Activated B cell treated with CpG ODN at 0.5 μM for 24 hours (primary cell): ENCODE data around the gene NELFCD. TPM values are rescaled to one million over a fixed set of nuclear protein-coding genes. Genes with fewer than 3 reads are reported as not detected.
"Not testable (repeated sequence)": the region's sequence is repeated elsewhere in the genome, so short reads cannot be mapped to it uniquely, and the experiment has no call there.

Experiments
- ATAC-seq: fragments of 200-7000 bp; cut with Tn5 transposase; one replicate; pipeline ENCODE4 v1.10.0; 2021; ENCODE audit warnings: low read depth, mild to moderate bottlenecking, moderate library complexity
- CTCF ChIA-PET: fragments of 350-600 bp; sonication (Branson Sonifier 250); formaldehyde crosslinking; loops from one replicate; lab custom pipeline; 2021; ENCODE audit warnings: antibody characterized with exemption; lab: Charles Lee
- POLR2A ChIA-PET: fragments of 350-600 bp; sonication (Branson Sonifier 250); formaldehyde crosslinking; loops from one replicate; lab custom pipeline; 2021; ENCODE audit warnings: antibody characterized with exemption; lab: Charles Lee
- DNase-seq: peaks from one replicate; pipeline ENCODE4 v3.0.0; 2022
- H3K27ac Mint-ChIP-seq: one replicate; pipeline ENCODE4 v1.8.0; 2020; ENCODE audit warnings: mixed read lengths
- H3K27me3 Mint-ChIP-seq: one replicate; pipeline ENCODE4 v1.8.0; 2021; ENCODE audit warnings: mixed read lengths
- H3K36me3 Mint-ChIP-seq: one replicate; pipeline ENCODE4 v1.8.0; 2021; ENCODE audit warnings: low read depth, mixed read lengths
- H3K4me1 Mint-ChIP-seq: one replicate; pipeline ENCODE4 v1.8.0; 2021; ENCODE audit warnings: mixed read lengths
- H3K4me3 Mint-ChIP-seq: one replicate; pipeline ENCODE4 v1.8.0; 2020; ENCODE audit warnings: mild to moderate bottlenecking, mixed read lengths
- H3K9me3 Mint-ChIP-seq: one replicate; pipeline ENCODE4 v1.8.0; 2020; ENCODE audit warnings: mixed read lengths
- intact Hi-C: fragments of 100-400 bp; cut with micrococcal nuclease; formaldehyde crosslinking; loops from one replicate; pipeline ENCODE4 v1.15.1; 2024
- total RNA-seq: library from RNA; stranded (reverse); gene quantifications from 2 replicates; pipeline ENCODE4 v1.2.3, GENCODE V29; 2022
- TF ChIP-seq, protein P1 (sequence below): fragments of 200-600 bp; IDR thresholded peaks from one replicate; pipeline ENCODE4 v1.8.0; 2022; ENCODE audit warnings: antibody characterized with exemption, mild to moderate bottlenecking

NELFCD gene
- total RNA-seq, 1 donor from 2014 or later = 107 TPM

DNA sequence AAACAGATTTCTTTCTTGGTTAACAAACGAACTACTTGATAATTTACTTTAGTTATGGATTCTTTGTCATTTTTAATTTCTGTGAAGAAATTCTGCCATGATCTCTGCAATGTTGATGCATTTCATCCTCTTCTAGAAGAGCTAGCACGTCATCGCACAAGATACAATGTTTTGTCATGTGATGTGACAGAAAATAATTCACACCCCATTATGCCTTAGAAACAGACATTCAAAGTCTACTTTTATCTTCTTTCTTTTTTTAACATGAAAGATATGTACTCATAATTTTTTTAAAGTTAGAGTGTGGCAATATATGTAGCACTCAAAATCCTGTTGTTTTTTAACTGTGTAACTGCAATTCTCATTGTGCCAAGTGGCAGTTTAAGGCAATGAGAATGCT lies 39.6 kb upstream of the NELFCD start:
- no peak for ATAC-seq
- intact Hi-C loops = no loop called here
- H3K27ac Mint-ChIP-seq = no peak overlapping the region
- TF ChIP-seq, protein P1, sequence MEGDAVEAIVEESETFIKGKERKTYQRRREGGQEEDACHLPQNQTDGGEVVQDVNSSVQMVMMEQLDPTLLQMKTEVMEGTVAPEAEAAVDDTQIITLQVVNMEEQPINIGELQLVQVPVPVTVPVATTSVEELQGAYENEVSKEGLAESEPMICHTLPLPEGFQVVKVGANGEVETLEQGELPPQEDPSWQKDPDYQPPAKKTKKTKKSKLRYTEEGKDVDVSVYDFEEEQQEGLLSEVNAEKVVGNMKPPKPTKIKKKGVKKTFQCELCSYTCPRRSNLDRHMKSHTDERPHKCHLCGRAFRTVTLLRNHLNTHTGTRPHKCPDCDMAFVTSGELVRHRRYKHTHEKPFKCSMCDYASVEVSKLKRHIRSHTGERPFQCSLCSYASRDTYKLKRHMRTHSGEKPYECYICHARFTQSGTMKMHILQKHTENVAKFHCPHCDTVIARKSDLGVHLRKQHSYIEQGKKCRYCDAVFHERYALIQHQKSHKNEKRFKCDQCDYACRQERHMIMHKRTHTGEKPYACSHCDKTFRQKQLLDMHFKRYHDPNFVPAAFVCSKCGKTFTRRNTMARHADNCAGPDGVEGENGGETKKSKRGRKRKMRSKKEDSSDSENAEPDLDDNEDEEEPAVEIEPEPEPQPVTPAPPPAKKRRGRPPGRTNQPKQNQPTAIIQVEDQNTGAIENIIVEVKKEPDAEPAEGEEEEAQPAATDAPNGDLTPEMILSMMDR = no peak
- no peaks in the 10 kb centered on the region for H3K27me3 Mint-ChIP-seq
- DNase-seq = no peak
- no peaks in the 10 kb centered on the region for H3K36me3 Mint-ChIP-seq
- CTCF ChIA-PET = no interaction called here
- POLR2A ChIA-PET = interaction anchor here (0.6 kb wide), 1 partner anchor 29 kb away, joined by 3 read pairs; no protein-coding TSS in a partner anchor
- H3K4me3 Mint-ChIP-seq = no peak overlapping the region
- peaks cover 24% of the 10 kb centered on the region for H3K4me1 Mint-ChIP-seq
- no peaks in the 10 kb centered on the region for H3K9me3 Mint-ChIP-seq

DNA sequence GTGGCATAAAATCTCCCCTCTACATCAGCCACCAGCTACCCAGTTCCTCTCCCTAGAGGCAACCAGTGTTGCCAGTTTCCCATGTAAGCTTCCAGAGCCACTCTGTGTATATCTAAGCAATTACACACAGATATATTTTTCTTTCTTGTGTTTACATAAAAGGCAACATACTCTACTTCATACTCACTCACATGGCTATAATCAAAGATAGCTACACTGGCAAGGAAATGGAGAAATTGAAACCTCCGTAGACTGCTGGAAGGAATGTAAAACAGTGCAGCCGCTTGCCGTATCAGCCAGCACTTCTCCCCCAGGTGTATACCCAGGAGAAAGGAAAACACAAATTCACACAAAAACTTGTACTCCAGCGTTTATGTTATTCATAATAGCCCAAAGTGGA lies 38.5 kb upstream of the NELFCD start:
- ChIA-PET POLR2A (interaction anchor here (0.7 kb wide), 1 partner anchor 54 kb away, joined by 4 read pairs; no protein-coding TSS in a partner anchor), CTCF (no interaction called here)
- no peak for ATAC-seq
- peaks cover 23% of the 10 kb centered on the region for H3K4me1 Mint-ChIP-seq
- no peak overlapping the region for H3K27ac Mint-ChIP-seq
- DNase-seq = no peak
- no peaks in the 10 kb centered on the region for H3K27me3 Mint-ChIP-seq
- no peak overlapping the region for H3K4me3 Mint-ChIP-seq
- intact Hi-C loops = no loop called here
- TF ChIP-seq, protein P1 = no peak
- H3K36me3 Mint-ChIP-seq = no peaks in the 10 kb centered on the region
- H3K9me3 Mint-ChIP-seq = no peaks in the 10 kb centered on the region

DNA sequence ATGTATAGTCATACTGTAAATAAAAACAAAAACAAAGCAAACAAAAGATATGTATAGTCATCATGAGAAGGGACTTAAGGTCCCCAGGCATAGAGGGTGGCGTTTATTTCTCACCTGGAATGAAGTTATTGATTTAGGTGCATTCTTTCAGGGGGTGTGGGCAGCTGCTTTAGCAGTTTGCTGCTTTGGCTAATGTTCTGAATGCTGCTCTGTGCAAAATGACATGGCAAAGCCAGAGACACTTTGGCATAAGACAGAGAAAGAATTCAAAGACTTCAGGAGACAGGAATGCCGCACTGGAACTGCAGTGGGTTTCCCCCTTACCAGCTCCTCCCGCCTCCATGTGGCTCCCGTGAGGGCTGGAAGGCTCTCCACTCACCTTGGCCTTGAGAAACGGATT lies 36.4 kb upstream of the NELFCD start:
- ATAC-seq (no peak), DNase-seq (no peak)
- no peak overlapping the region for H3K4me3 Mint-ChIP-seq
- H3K36me3 Mint-ChIP-seq = no peaks in the 10 kb centered on the region
- H3K27ac Mint-ChIP-seq = no peak overlapping the region
- H3K9me3 Mint-ChIP-seq = no peaks in the 10 kb centered on the region
- CTCF ChIA-PET = no interaction called here
- TF ChIP-seq, protein P1 = no peak
- H3K27me3 Mint-ChIP-seq = peaks cover 2% of the 10 kb centered on the region
- POLR2A ChIA-PET = no interaction called here
- intact Hi-C loops = no loop called here
- H3K4me1 Mint-ChIP-seq = peaks cover 10% of the 10 kb centered on the region

DNA sequence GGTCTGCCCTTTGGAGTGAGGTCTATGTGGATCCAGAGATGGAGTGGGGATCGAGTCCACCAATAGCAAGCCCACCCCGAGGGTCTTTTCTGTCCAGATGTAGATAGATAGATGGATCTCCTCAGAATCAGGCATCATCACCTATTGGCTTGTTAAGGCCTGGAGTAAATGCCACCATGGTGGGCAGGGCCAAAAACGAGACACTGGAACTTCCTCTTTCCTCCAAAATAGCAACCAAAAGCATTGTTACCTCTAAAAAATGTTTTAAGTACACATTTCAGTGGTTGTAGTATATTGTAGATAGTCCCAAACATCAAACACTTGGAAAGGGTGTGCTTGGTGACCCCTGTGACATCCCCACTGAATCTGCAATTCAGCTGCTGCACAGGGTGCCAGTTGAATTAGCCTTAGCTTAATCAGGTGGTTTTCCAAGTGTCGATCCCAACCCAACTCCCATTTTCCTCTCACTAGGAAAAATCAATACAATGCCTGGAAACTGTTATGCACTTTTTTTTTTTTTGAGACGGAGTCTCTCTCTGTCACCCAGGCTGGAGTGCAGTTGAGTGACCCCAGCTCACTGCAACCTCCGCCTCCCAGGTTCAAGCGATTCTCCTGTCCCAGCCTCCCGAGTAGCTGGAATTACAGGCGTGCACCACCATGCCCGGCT lies 35.0 kb upstream of the NELFCD start:
- Mint-ChIP-seq H3K27ac (no peak overlapping the region), H3K27me3 (peaks cover 2% of the 10 kb centered on the region), H3K4me1 (peaks cover 10% of the 10 kb centered on the region), H3K9me3 (no peaks in the 10 kb centered on the region), H3K4me3 (no peak overlapping the region), H3K36me3 (no peaks in the 10 kb centered on the region)
- CTCF ChIA-PET = no interaction called here
- no peak for DNase-seq
- POLR2A ChIA-PET = no interaction called here
- intact Hi-C loops = loop anchor here (2.0 kb wide), 1 partner anchor 17 kb away; no protein-coding TSS in a partner anchor
- no peak for ATAC-seq
- TF ChIP-seq, protein P1 = no peak

DNA sequence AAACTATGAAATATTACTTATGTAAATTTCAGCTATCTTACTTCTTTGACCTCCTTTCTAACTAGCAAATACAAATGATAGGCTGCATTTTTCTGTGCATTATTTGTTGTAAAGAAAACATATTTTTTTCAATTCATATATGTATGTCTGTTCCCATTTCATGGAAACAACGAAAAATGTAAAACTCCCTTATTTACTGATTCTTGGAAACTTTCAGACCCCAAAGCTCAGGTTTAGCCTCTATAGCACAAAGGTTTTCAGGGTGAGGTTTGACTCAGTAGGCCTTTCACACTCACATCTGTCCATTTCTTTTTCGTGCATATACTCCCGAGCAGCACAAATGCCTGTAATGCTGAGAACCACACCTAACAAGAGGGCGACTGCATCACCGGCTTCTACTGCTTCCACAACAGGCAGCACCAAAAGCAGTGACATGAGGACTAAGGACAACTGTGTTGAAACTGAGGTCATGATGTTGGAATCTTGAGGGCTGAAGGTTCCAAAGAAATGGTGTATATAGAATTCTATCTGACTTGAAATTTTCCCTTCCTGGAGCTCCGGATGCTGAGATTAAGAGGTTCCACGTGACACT lies 33.2 kb upstream of the NELFCD start:
- ATAC-seq, CTCF ChIA-PET, POLR2A ChIA-PET, H3K27me3 Mint-ChIP-seq, H3K4me1 Mint-ChIP-seq, H3K9me3 Mint-ChIP-seq, H3K36me3 Mint-ChIP-seq, DNase-seq, H3K27ac Mint-ChIP-seq, H3K4me3 Mint-ChIP-seq: not testable (repeated sequence)
- intact Hi-C loops = loop anchor here (2.0 kb wide), 1 partner anchor 15 kb away; no protein-coding TSS in a partner anchor
